GM18870 (cell line): ENCODE measurements around the gene MAFF.
"Not testable (repeated sequence)": the region's sequence is repeated elsewhere in the genome, so short reads cannot be mapped to it uniquely, and the experiment has no call there.

Experiments
- ATAC-seq: cut with Tn5 transposase; IDR thresholded peaks from one replicate; pipeline ENCODE4 v1.9.1; 2021; ENCODE audit warnings: moderate library complexity; ENCODE audit not compliant: unreplicated experiment

Gene MAFF

GRCh38 chr22:38221908-38222796, 20.4 kb downstream of the MAFF start:
- no peak for ATAC-seq

GRCh38 chr22:38222797-38223119, 21.0 kb downstream of the MAFF start:
- ATAC-seq: no peak

GRCh38 chr22:38223289-38223960, 21.6 kb downstream of the MAFF start:
- no peak for ATAC-seq

- no peak for ATAC-seq
These were observed 25.3 kb downstream of the MAFF start for GRCh38 chr22:38226853-38227649.

GRCh38 chr22:38228326-38228872, 26.6 kb downstream of the MAFF start:
- no peak for ATAC-seq

GRCh38 chr22:38228873-38229740, 27.3 kb downstream of the MAFF start:
- no peak for ATAC-seq

GRCh38 chr22:38230108-38230825, 28.5 kb downstream of the MAFF start:
- no peak for ATAC-seq

- ATAC-seq: no peak
These were observed 29.1 kb downstream of the MAFF start for GRCh38 chr22:38230916-38231315.

GRCh38 chr22:38232196-38232595, 30.4 kb downstream of the MAFF start:
- no peak for ATAC-seq

GRCh38 chr22:38233427-38233826, 31.6 kb downstream of the MAFF start:
- ATAC-seq: no peak

GRCh38 chr22:38233856-38234255, 32.1 kb downstream of the MAFF start:
- not testable (repeated sequence) for ATAC-seq

GRCh38 chr22:38235240-38235850, 33.6 kb downstream of the MAFF start:
- no peak for ATAC-seq

GRCh38 chr22:38236786-38237185, 35.0 kb downstream of the MAFF start:
- ATAC-seq: no peak

- no peak for ATAC-seq
These were observed 36.8 kb downstream of the MAFF start for GRCh38 chr22:38238519-38239071.

- ATAC-seq: no peak
These were observed 37.4 kb downstream of the MAFF start for GRCh38 chr22:38239101-38239761.

GRCh38 chr22:38240734-38241252, 39.0 kb downstream of the MAFF start:
- ATAC-seq: no peak

GRCh38 chr22:38243007-38243765, 41.4 kb downstream of the MAFF start:
- no peak for ATAC-seq
